NCI-H2107 treated with DMSO at 0.1 percent for 48 hours (cell line): Measurements from ENCODE around the gene ZNF407.

Experiments used
- DNase-seq: peaks from one replicate; lab custom pipeline; 2025; ENCODE audit not compliant: unreplicated experiment; lab: John Stamatoyannopoulos, UW

Gene ZNF407

DNA sequence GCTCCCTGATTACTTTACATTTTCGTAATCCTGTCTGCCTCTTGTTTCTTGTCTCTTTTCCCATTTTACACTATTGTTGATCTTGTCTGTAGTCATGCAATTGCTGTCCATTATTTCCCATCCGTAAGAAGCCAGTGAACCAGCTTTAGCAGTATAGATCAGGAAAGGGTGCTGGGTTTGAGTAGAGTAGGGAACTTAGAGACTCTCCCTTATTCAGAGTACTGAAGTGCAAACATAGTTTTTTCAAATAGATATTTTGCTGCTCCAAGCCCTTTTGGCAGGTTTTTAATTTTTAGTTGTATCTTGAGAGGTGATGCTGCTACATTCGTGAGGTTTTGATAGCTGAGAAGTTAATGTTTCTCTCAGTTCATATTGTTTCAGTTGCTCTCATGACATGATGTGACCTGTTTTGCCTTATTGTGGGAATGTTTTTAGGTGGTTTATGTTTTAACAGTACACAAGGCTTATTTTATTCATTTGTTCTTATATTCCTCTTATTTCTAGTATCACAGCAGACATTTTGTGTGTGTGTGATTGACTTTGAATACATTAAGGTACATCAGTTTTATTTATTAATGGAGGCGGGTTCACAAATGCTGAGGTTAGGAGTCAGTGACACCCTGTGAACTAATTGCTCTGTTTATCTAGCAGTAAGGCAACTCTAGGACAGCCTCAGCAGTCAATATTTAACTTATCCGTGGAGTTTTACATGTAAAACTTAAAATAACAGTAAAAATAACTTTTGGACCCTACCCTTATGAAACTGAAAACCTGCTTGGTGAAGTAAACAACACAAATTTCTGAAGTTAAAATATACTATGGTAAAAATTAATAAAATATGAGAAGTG is 118.4 kb downstream of the ZNF407 start:
- DNase-seq = no peak

DNA sequence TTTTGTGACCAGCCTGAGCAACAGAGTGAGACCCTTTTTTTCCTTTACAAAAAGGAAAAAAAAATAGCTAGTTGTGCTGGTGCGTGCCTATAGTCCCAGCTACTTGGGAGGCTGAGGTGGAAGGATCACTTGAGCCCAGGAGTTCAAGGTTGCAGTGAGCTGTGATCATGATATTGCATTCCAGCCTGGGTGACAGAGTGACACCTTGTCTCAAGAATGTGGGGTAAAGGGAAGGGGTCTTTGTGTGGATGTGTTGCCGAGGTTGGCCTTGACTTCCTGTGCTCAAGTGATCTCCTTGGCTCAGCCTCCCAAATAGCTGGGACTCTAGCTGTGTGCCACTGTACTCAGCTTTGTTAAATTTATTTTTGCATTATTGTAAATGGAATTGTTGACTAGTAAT is 120.6 kb downstream of the ZNF407 start:
- DNase-seq = no peak

DNA sequence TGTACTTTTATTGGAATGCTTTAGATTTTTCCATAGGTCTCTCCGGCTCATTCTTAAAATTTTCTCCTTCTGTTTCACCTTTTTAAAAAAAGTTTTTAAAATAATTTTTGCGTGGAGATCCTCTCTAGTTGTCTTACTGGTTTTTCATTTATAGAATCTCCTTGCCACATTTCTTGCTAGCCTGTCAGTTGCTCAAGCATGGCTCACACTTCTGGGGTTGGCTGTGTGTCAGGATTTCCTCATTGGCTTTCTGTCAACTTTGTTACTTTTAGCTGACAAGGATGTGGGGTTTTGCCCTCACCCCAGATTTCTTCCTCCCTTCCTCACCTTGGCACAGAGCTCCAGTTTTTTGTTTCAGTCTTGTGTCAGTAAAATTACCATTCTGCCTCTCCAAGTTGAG is 124.6 kb downstream of the ZNF407 start:
- no peak for DNase-seq

DNA sequence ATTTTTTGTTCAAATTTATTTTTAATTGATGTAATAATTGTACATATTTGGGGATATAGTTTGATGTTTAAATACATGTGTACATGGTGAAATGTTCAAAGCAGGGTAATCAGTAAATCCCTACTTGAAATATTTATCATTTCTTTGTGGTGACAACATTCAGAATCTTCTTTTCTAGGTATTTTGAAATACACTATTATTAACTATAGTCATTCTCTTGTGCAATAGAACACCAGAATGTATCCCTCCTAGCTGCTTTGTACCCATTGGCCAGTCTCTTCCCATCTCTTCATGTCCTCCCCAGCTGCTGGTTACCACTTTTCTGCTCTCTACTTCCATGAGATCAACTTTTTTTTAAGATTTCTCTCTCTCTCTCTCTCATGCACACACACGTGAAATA is 126.5 kb downstream of the ZNF407 start:
- no peak for DNase-seq

DNA sequence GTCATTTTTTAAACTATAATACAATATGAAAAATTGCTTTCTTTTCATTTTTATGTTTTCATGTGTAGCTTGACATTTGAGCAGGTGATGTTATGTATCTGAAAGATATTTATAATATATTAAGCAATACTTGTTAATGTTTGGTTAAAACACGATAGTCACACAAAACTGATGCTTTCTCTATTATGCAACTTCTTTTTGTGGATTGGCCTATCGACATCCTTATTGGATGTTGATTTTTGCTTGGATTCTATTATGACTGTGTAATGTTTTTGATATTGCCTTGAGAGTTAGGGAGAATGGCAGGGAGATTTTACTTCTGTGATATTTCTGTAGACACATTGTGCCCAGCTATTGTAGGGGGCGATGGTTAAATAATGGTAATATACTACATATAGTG is 128.0 kb downstream of the ZNF407 start:
- no peak for DNase-seq

DNA sequence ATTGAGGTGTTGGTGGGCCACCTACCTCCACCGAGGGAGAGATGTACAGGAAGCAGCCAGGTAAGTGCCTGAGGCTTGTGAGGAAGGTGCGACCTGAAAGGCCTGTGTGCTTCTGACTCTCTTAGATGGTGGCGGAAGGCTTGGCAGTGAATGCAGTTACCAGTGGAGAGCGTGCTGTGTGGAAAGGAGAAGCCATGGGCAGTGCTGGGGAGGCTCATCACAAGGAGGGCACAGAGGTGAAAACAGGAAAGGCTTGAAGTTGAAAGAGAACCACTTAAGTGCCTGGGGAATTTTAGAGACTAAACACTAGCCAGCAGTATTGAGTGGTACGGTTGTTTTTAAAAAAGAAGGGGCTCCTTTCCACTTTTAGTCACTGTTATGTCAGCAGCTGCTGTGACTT is 130.9 kb downstream of the ZNF407 start:
- no peak for DNase-seq

DNA sequence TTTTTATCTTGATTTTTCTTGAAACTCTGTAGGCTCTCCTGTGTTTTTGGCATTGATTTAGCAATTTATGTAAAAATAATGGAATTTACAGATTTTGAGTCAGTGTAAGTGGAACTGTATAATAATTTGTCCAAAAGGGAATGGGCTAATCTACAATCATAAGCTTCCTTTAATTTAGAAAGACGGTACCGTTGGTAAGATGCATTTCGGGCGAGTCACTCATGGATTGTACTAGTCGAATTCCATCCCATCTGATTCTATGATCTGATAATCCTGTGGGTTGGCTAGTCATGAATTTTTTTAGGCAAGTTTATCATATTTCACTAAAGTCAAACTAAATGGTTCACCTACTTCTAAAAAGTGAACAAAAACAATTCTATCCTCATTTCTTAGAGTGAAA is 133.4 kb downstream of the ZNF407 start:
- DNase-seq = no peak

DNA sequence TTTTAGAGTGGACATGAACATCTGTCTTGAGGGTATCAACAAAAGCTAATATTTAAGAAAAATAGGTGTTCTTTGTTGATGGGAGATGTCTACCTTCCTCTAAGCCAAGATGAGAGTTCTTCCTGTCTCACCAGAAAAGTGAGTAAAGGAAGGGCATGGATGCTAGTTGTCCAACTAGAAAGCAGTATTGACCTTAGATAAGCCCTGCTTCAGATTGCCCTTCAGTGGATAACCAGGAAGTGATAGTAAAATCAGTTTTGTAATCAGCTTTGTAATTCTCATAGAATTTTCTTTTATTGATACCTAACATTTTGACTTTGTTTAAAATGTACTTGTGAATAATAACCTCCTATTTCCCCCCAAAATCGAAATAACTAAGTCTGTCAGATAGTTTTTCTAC is 134.7 kb downstream of the ZNF407 start:
- DNase-seq = no peak

DNA sequence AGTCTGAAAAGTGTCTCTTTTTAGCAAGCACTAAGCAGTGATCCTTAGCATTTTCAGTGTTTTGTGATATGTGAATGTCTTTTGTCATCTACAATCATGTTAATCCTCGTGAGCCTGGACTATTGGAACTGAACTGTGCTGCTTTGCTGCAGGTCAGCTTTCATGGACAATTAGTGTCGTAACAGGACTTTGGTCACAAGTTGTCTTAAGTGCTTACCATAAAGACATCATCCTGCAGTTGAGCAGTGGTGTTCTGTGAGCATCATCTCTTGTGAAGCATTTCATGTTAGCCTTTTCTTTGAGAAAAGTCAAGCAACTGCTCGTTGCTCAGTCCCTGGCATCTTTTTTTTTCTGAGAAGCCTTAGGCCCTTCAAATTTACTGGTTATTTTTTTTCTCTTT is 135.9 kb downstream of the ZNF407 start:
- no peak for DNase-seq

DNA sequence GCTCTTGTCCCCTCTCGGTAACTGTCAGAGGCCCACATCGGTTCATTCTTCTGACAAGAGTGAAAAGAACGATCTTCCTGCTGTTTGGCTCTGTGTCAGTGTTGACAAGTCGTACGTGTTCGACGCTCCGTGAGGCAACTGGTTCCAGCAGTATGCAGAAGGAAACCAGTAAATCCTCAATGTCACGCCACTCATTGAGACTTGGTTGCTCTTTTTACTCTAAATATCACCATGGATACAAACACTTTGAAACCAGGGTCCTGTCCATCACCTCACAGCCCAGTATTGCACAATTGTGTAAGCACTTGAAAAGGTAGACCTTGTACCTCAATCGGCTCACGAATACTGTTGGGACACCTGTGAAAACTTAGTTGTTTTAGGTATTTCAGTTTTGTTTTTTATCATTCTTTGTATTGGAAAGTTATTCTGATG is 136.4 kb downstream of the ZNF407 start:
- DNase-seq = no peak

DNA sequence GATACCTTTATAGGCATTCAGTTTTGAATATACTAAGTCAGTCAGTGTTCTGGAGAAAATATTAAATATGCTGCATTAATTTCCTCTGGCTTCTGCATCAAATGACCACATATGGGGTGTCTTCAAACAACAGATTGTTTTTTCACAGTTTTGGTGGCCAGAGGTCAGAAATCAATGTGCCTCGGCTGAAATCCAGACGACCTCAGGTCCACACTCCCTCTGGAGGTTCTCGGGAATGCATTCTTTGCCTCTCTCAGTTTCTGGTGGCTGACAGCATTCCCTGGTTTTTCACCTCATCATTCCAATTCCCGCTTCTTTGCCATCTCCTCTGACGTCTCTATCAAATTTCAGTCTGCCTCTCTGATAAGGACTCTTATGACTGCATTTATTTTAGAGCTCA is 142.3 kb downstream of the ZNF407 start:
- DNase-seq = no peak

DNA sequence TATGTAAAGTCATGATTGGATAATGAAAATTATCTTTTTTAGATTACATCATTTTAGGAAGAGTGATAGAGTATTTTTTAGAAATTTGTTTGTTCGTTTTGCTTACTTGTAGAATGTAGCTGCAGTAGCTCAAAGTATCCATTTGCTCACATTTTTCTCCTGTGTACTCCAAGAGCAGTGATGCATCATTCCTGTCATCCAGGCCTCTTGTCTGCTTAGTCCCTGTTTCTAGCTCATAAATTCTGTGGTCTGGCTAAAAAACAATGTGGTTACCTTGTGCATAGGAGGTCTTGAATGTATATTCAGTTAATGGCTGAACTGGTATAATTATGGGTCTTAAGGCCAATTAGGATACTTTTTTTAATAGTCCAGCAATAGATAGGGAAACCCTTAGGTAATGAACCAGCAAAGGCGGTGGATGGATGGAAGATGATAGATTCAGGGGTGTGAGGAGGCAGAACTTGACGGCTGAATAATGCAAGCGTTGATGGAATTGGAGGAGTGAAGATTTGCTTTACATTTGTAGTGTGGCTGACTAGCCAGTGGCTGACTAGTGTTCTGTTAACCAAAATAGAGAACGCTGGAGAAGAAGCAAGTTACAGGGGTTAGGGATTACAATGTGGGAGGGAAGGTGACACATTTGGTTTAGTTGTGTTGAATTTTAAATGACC is 145.0 kb downstream of the ZNF407 start:
- DNase-seq = no peak

DNA sequence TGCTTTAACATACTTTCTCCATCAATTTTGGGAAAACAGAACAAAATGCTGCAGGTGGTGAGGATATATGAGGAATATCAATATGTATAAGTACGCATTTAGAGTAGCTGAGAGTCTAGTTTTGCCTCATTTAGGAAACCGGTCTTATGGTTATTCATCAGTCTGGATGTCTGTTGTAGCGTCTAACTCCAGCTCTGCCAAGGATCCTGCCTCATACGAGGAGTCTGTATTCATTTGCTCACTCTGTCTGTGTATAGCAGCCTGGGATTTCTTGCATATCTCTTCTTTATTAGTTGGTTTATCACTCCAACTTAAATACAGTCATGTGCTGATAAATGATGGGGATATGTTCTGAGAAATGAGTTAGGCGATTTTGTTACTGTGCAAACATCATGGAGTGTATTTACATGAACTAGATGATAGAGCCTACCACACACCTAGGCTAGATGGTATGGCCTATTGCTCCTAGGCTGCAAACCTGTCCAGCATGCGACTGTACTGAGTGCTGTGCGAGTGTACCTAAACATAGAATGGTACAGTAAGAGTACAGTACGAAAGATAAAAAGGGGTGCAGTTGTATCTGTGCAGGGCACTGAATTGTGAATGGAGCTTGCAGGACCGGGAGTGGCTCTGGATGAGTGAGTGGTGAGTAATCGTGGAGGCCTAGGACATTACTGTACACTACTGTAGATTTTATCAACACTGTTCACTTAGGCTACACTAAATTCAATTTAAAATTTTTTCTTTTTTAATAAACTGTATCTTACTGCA is 148.1 kb downstream of the ZNF407 start:
- no peak for DNase-seq

DNA sequence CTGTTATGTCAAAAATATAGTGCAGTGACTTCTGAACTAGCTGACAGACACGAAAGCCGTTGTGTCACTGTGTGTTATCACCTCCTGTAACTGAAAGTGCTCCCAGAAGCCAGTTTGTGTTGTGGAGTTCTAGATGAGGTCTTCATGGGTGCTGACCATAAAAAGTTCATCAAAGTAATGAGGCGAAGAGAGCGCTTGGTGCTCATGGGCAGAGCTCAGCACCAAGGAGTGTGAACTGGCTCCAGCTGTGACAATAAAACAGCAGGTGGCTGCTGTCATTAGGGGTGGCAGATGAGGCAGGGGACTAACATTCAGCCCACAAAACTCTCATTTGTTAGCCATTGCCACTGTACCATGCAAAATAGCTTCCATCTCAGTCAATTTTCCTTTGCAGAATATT is 151.1 kb downstream of the ZNF407 start:
- DNase-seq = peak; percentile 56

DNA sequence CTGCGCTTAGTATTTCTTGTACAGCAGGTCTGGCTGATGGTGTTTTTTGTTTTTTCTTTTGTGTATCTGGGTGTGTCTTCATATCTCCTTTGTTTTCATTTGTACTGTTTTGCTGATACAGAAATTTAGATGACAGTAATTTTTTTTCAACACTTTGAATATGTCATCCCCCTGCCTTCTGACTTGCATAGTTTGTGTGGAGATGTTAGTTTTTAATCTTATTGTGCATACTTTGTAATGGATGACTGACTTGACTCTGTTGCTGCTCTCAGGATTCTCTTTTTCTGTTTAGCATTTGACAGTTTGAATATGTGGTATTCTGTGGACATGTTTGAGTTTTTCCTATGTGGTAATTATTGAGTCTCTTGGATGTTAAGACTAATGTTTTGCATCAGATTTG is 161.3 kb downstream of the ZNF407 start:
- DNase-seq = no peak

DNA sequence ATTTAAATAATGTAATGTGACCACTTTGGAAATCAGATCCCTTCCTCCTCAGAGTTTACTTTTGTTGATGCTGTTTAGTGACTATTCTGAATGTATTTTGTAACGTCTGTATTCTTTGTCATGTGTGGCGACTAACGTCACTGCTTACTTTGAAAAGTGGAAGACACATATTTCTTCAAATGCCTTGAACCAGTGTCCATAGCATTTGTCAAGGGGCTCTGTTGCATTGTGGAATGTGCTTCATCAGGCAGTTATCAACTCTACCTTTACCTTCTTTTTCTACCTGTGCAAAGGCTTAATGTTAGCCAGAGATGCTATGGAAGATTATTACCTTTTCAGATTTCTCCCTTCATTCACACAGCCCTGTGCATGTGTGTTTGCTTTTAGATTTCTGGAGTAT is 162.4 kb downstream of the ZNF407 start:
- DNase-seq = no peak

DNA sequence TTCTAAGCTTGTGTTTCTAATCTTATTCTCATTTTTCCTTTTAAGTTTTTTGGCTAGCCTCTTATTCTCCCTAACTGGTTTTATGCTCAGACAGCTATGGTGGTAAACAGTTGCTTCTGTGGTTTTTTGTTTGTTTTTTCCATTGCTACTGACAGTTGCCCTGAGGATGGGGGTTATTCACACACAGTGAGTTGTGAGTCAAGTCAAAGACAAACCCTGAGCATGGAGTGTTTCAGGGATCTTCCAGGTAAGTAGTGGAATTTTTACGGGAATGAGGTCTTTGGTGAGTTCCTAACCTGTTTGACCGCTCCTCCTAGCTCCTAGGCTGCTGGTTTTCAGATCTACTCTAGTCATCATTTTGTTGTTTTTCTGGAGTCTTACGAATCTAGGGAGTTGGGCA is 162.8 kb downstream of the ZNF407 start:
- no peak for DNase-seq

DNA sequence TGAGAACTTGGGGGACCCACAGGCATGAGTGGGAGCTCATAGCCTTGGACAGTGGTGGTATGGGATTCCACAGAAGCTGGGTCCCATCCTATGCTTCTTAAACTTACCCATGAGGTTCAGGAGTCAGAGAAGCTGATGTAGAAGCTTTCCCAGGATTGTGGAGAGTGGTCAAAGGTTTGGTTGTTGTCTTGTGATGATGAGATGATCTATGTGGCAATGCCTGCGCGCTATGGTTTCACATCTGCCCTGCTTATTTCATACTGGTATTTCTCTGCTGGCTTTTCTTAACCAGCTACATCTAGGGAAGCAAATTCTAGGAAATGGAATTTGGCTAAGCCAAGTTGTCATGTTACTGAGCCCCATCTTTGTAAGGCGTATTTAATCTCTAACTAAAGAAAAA is 168.6 kb downstream of the ZNF407 start:
- DNase-seq = no peak

DNA sequence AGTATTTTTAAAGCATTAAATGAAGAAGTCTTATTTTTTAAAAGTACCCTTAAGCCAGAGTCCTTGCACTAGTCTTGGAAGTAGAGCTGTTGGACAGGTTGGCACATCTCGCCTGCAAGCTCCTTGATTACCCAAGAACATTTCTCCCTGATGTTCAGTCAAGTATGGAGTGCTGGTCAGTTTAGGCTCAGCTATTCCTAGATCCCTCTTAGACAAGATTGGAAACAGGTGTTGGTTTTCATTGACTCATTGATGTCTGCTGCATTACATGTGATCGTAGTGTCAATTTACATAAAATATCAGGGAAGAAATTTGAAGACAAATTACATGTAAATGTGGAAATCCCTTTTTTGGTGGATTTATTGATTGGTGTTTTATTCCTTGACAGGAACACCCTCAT is 170.4 kb downstream of the ZNF407 start:
- DNase-seq = no peak

DNA sequence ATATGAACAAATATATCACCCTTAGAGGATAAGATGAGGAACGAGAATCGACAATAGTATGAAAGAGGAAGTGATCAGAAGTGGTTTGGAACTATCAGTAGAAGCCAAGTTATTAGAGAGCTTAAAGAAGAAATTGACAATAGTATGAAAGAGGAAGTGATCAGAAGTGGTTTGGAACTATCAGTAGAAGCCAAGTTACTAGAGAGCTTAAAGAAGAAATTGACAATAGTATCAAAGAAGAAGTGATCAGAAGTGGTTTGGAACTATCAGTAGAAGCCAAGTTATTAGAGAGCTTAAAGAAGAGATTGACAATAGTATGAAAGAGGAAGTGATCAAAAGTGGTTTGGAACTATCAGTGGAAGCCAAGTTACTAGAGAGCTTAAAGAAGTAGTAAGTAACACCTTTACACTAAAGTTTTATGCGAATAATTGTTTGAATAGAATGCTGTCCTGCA is 175.5 kb downstream of the ZNF407 start:
- DNase-seq = no peak

DNA sequence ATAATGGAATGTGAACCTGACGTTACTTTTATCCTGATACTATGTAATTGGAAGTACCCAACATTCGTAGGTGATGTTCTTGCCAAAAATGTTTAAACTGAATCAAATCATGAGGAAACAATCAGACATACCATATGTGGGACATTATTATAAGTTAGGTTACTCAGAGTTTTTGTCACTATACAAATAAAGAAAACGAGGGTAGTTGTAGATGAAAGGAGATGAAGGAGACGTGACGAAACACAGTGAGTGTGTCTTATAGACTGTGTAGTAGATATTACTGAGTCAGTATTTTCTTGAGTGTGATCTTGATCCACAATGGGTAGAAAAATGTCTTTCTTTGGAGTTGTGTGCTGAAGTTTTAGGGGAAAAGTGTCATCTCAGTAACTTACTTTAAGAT is 176.8 kb downstream of the ZNF407 start:
- no peak for DNase-seq

DNA sequence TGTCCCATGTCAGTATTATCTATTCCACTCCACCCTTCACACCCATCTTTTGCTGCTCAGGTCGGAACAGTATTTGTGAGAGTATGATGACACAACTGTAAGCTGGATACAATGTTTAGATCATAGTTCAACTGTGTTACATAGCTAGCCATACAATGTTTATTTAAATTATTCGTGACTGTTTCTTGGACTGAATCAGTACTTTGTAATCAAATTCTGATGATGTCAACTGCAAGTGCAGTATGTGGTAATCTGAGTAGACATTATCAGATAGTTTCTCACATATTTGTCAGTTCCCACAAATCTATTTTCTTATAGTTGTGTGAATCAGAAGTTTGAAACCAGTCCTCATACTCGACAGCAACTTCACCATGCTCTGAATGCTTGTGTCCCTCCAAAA is 177.6 kb downstream of the ZNF407 start:
- no peak for DNase-seq
